Stimulated activated naive CD4-positive, alpha-beta T cell treated with Interleukin-2 at 50 U/mL for 16 hours (primary cell): ENCODE measurements around the gene KCNIP4.
"Not testable (repeated sequence)": the region's sequence is repeated elsewhere in the genome, so short reads cannot be mapped to it uniquely, and the experiment has no call there.

Source experiments
- DNase-seq: peaks from one replicate; lab custom pipeline; 2025; lab: John Stamatoyannopoulos, UW

KCNIP4 gene

GRCh38 chr4:20847124-20847747 lies 1101.3 kb downstream of the KCNIP4 start:
- no peak for DNase-seq

DNA sequence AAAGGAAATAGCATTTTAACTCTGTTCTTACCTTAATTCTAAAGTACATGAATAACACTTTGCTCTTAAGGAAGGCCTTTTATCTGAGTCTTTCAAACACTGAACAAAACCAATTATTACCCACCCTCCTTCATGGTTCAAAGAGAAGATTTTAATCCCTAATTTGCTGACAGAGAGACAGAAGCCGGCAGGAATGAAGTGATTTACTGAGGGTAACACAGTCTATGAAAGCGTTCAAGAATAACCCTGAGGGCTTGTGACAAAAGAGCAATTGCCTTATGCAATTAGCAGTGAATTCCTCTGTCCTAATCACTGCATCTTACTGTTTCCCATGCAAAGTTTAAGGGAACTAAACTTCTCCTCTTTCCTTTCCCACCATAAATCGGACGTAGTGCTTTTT lies 1104.3 kb downstream of the KCNIP4 start:
- DNase-seq = no peak

DNA sequence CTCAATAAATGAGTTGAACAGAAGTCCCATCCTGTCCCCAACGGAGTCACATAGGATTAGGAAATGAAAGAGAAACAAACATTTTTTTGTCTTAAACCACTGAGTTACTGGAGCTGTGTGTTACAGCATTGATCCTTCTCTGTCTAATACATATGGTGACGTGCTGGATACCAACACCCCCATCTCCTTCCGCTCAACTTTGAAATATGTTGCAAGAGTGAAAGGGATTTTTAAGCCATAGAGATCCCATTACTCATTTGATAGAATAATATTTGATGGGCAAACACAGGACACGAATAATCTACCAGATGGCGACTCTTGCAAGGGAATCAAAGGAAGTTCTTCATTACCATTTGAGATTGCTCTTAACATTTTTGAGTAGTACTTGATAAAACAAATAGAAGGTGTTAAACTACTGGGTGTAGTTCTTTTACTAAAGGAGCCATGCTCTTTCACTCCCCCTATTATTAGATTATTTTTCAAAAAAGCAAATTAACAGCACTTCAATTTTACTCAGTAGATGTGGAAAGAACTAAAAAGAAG lies 1107.9 kb downstream of the KCNIP4 start:
- no peak for DNase-seq

DNA sequence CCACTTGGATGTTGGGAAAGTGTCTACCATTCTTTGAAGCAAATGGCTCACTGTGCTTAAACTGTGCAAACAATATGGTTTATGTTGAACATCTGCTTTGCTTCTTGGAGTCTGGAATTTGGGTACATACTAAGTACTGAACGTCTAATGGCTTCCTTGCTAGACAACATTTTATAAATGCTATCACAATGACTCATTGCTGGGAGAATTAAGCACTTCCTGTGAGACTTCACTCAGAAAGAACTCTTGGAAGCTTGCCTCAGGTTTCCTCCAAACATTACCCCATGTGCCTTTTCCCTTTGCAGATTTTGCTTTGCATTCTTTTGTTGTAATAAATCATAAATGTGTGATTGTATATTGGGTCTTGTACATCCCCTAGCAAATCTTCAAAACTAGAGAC lies 1108.6 kb downstream of the KCNIP4 start:
- DNase-seq = no peak

DNA sequence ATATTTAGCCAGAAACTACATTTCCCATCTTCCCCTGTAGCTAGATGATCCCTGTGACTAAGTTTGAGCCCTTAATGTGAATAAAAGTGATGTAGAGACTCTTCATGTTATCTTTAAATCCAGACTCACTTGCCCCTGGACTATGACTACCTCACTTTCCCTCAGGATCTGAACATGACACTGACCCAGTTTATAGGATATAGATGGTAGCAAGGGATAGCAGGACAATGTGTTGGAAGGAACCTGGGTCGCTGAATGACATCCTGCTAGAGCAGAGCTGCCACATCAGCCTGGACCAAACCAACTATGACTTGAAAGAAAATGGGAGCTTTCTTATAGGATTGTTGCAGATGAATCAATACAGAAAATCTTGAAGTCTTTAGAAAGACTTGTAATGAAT lies 1110.1 kb downstream of the KCNIP4 start:
- DNase-seq = no peak

GRCh38 chr4:20832826-20833225 lies 1115.7 kb downstream of the KCNIP4 start:
- no peak for DNase-seq

- no peak for DNase-seq
Observed at GRCh38 chr4:20831746-20832145, 1116.8 kb downstream of the KCNIP4 start.

GRCh38 chr4:20829617-20830357 lies 1118.8 kb downstream of the KCNIP4 start:
- DNase-seq = no peak

GRCh38 chr4:20825505-20825904 lies 1123.1 kb downstream of the KCNIP4 start:
- DNase-seq = no peak

DNA sequence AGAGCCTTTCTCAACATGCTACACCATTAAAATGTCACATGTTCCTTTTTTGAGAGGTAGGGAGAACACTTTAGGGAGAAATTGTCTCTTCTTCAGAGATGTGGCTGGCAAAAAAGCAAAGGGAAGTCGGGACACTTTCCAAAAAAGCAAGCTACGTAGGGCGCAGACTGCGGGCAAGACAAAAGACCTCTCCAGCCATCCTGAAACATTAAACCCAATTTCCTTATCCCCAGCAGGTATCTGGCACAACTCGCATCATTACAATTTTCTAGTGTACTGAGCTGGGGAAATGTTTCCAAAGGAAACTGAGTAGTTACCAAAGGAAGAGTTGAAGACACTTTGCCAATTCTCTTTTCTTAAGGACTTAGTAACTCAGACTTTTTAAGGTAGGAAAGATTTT lies 1132.3 kb downstream of the KCNIP4 start:
- no peak for DNase-seq

- DNase-seq = no peak
Observed at GRCh38 chr4:20813700-20814099, 1134.9 kb downstream of the KCNIP4 start.

DNA sequence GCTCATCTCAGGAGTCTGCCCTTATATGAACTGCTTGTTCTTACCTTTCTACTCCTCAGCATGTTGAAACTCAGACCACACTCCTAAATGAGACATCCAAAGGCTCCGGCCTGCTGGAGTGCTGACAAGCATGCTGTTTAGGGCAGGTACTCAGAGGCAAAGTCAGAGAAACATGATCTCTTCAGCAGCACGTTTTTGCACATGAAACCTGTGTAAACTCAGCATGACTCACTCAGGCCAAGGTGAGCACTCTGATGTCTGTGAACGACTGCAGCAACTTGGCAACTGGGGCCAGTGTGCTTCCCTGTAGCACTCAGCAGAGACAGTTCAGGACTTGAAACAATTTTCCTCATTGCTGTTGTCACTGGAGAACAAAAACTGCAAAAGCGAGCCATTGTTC lies 1138.8 kb downstream of the KCNIP4 start:
- no peak for DNase-seq

DNA sequence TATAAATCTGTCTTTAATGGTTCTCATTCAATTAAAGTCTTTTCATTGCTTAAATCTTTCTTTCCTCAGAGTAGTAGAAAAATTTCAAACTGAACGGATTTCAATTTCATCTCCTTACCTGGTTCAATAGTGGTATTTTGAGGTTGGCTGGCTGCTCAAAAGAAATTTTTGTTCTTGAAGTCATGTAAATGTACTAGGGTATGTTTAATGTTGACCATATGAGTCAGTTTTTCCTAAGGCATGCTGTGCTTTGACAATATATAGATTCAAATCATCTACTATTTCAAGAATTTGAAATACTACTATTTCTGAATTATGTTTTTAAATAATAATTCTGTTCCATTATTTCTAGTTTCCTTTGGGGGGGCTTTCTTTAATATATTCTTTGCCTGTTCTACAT lies 1142.9 kb downstream of the KCNIP4 start:
- DNase-seq = no peak

GRCh38 chr4:20787940-20788665 lies 1160.5 kb downstream of the KCNIP4 start:
- no peak for DNase-seq

GRCh38 chr4:20783134-20783533 lies 1165.4 kb downstream of the KCNIP4 start:
- DNase-seq = not testable (repeated sequence)

GRCh38 chr4:20778896-20779295 lies 1169.7 kb downstream of the KCNIP4 start:
- no peak for DNase-seq

DNA sequence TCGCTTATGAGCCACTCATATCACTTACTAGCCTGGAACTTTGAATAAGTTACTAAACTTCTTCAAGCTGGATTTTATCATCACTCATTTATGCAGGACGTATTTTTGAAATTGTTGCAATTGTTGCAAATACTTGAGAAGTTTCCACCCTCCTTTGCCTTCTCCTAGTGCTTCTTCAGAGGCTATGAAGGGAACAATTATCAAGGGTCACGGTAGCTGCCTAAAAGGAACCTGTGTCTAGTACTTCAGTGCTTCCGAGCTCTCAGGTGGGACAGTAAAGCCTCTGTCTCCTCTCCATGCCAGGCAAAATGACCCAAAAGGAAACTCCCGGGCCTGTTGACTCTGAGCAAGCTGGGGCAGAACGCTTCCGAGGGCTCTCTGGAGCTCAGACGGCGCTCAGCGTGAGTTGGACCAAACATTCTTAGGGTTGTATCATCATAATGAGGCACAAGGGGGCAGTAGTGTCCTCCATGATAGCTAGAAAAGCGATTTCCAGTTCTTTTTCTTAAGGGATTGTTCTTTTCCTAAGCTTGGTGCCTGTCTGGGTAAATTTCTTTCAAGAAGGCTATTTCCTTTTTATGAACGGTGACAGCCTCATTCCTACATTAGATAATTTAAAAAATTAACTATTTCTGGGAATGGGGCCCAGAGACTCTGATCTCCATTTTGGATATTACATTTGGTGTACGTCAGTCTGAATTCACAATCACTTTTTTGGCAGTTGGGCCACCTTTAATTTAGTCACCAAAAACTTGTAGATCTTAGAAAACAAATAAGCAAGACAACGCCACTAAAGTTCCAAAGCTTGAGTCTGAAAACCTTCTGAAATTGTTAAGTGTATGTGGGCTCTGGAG lies 1175.2 kb downstream of the KCNIP4 start:
- DNase-seq = peak; percentile 0

GRCh38 chr4:20764366-20764992 lies 1184.1 kb downstream of the KCNIP4 start:
- no peak for DNase-seq

GRCh38 chr4:20761826-20762225 lies 1186.7 kb downstream of the KCNIP4 start:
- DNase-seq = no peak

DNA sequence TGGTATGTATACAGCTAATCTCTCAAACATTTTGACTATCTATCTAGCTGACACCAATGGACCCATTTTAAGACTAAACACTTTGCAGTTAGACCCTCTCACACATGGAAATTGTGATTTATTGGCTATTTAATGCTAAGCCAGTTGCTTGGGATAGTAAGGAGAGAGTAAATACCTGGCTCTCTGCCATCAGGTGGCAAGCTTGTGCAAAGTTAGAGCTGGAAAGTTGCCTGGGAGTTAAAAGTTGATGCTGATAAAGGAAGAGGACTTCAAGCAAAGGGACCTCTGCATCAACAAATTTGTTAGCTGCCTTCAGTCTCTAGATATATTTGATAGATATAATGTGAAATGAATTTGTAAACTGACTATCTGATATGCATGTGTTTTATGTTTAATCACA lies 1187.2 kb downstream of the KCNIP4 start:
- DNase-seq = no peak

- DNase-seq = no peak
Observed at GRCh38 chr4:20760053-20760452, 1188.5 kb downstream of the KCNIP4 start.
